Sigmoid colon (tissue), 4 donors: Measurements from ENCODE around the gene PUSL1.

ENCODE experiments used
- CTCF ChIP-seq, 4 experiments: fragments of 450-650 bp in 3 of 4; fragments of 200-600 bp in 1 of 4; IDR thresholded peaks; one replicate each; pipeline ENCODE4 v1.5.1; 2016 to 2019; ENCODE audit warnings: antibody characterized with exemption in 4 of 4, mild to moderate bottlenecking in 3 of 4, moderate library complexity in 2 of 4
- EP300 ChIP-seq, 4 donors: sonication (generic); formaldehyde crosslinking; IDR thresholded peaks; one replicate each; pipeline ENCODE4 v1.6.1; 2017; ENCODE audit warnings: antibody characterized with exemption in 4 of 4
- POLR2A ChIP-seq, 2 donors: fragments of 450-650 bp; IDR thresholded peaks; one replicate each; pipeline ENCODE4 v1.6.1; 2016; ENCODE audit warnings: antibody characterized with exemption in 2 of 2, mild to moderate bottlenecking in 2 of 2, moderate library complexity in 2 of 2
- POLR2AphosphoS5 ChIP-seq, 4 donors: sonication (generic); formaldehyde crosslinking; IDR thresholded peaks; one replicate each; pipeline ENCODE4 v1.6.1; 2017; ENCODE audit warnings: antibody characterized with exemption in 4 of 4

DNA sequence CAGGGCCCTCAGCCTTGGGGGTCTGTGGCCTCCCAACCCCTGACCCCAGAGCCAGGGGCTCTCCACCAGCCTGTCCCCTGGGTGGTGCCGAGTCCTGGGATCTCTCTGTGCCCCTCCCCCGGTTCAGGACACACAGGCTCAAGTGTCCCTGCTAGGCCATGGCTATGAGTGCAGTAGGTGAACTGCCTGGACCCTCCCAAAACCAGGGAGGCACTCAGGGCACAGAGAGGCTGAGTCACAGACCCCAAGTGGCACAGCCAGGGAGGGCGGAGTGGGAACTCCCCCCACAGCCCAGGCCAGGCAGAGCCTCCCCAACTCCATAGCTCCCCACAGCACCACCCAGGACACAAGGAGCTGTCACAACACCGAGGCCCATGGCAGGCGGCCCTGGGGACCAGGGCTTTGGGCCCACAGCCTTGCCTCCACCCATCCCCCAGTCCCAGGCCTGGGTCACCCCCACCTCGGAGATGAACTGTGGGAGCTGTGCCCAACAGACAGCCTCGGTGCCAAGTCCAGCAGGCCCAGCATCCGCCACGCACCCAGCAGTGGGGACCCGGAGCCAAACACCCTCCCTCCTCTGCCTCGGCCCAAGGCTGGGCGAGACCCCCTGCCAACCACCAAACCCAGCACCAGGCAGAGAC lies 37.6 kb downstream of the PUSL1 start:
- TF ChIP-seq CTCF (IDR thresholded peaks at IDR 0.05) (no peak), POLR2A (IDR thresholded peaks at IDR 0.05) (no peak), EP300 (IDR thresholded peaks at IDR 0.05) (no peak), POLR2AphosphoS5 (IDR thresholded peaks at IDR 0.05) (no peak)
